Endometrial microvascular endothelial cells (primary cell): ENCODE data around the gene CLDN6. TPM values are rescaled to one million over a fixed set of nuclear protein-coding genes. Genes with fewer than 3 reads are reported as not detected.
"Not testable (repeated sequence)": the region's sequence is repeated elsewhere in the genome, so short reads cannot be mapped to it uniquely, and the experiment has no call there.

Experiments used
- in situ Hi-C: cut with HindIII; loops from 2 replicates; pipeline ENCODE4 v1.10.0; 2017; ENCODE audit warnings: low sequenced_read_pairs, low pct_unique_long_range_greater_than_20kb; ENCODE audit errors: inconsistent ontology term
- total RNA-seq: library from RNA; depleted of rRNA; stranded (reverse); fragments of >200 nt; gene quantifications from one replicate; pipeline ENCODE4 v1.2.3, GENCODE V29; 2015; ENCODE audit errors: inconsistent ontology term

Gene CLDN6
- total RNA-seq, 1 donor from 2014 or later: not detected

DNA sequence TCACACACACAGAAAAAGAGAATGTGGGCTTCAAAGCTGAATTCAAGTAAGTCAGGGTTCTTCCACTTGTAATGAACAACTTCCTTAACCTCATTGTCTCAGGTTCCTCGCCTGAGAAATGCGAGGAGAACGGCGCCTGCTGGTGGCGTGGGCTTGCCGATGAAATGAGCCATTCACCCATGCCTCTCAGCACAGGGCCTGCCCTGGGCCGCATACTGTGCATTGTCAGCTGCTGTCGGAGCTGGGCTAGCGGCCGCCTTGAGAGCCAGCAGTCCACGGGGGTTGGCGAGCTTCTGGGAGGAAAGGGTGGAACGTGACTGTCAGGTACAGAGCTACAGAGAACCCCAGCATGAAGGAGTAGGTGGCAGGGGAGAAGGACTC is 35.3 kb upstream of the CLDN6 start:
- in situ Hi-C loops: not testable (repeated sequence)

DNA sequence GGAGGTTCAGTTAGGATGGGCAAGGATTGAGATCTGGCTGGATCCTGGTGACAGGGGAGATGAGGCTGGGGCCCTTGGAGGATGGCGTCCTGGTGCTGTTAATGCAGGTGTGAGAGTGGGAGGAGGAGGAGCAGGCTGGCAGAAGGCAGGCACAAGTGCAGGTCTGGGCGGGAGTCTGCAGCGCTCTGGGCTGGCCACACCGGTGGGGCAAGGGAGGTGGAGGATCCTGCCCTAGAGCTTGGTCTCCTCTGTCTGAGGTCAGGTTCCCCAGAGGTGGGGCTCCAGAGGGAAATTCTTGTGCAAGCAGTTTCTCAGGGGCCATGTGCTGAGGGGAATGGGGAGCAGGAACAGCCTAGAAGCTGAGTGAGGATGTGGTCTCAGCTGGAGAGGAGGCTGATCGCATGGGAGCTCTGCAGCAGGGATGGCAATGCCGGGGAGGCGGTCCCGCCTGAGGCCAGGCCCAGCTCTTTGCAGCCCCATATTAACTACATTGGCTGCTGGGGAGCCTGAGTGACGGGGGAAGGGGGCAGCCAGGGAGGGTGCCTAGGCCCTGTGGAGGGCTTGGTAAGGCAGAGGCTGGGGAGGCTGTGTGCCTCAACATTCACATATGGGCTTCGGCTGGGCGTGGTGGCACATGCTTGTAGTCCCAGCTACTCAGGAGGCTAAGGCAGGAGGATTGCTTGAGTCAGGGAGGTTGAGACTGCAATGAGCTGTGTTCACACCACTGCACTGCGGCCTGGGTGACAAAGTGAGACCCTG is 34.8 kb upstream of the CLDN6 start:
- in situ Hi-C loops: not testable (repeated sequence)

DNA sequence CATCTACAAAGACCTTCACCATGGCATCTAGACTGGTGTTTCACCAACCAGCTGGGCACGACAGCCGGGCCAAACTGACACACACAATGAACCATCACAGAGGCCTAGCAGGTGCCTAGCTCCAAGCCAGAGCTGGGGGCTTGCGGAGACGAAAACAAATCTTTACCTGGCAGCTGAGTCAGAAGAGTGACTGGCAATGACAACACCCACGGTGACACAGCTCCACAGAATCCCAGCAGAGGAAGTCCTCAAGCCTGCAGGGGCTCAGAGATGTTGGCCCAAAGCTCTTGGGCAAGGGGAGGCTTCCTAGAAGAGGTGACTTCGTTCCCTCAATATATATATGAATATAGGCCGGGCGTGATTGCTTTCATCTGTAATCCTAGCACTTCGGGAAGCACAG is 33.5 kb upstream of the CLDN6 start:
- in situ Hi-C loops: no loop called here

DNA sequence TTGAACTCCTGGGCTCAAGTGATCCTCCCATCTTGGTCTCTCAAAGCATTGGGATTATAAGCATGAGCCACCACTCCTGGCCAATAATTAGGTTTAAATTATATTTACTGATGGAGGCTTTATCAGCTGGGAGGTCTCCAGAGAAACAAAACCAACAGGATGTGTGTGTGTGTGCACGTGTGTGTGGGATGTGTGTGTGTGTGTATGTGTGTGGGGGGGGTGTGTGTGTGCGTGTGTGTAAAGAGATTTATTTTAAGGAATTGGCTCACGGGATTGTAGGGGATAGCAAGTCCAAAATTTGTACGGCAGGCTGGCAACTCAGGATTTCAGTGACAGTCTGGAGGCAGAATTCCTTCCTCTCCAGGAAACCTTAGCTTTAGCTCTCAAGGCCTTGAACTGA is 33.0 kb upstream of the CLDN6 start:
- in situ Hi-C loops: no loop called here

DNA sequence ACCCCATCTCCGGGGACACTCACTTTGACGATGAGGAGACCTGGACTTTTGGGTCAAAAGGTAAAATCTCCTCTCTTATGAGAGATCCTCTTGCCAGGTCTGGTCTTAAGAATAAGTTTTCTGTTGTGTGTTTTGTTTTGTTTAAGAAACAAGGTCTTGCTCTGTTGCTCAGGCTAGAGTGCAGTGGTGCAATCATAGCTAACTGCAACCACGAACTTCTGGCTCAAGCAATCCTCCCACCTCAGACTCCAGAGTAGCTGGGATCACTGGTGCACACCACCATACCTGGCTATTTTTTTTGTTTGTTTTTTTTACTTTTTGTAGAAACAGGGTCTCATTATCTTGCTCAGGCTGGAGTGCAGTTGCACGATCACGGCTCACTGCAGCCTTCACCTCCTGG is 32.5 kb upstream of the CLDN6 start:
- in situ Hi-C loops: no loop called here

DNA sequence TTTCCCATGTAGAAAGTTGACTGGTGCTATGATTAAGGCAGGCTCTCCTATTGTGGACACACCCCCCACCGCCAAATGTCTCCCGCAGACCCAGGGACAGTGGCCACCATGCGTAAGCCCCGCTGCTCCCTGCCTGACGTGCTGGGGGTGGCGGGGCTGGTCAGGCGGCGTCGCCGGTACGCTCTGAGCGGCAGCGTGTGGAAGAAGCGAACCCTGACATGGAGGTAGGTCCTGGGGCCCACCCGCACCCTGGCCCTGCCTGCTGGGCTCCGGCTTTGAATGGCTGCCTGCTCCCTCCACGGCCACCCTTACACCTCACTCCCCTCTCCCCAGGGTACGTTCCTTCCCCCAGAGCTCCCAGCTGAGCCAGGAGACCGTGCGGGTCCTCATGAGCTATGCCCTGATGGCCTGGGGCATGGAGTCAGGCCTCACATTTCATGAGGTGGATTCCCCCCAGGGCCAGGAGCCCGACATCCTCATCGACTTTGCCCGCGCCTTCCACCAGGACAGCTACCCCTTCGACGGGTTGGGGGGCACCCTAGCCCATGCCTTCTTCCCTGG is 32.0 kb upstream of the CLDN6 start:
- in situ Hi-C loops: no loop called here

DNA sequence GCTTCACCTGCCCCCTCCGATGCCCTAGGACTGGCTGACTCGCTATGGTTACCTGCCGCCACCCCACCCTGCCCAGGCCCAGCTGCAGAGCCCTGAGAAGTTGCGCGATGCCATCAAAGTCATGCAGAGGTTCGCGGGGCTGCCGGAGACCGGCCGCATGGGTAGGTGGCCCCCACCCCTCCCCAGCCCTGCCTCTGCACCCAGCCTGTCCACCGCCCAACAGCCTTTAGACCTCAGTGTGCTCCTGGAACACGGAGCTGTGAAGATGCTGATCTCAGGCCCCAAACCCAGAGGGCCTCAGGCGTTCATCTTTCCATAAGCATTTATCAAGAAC is 29.4 kb upstream of the CLDN6 start:
- in situ Hi-C loops: no loop called here

DNA sequence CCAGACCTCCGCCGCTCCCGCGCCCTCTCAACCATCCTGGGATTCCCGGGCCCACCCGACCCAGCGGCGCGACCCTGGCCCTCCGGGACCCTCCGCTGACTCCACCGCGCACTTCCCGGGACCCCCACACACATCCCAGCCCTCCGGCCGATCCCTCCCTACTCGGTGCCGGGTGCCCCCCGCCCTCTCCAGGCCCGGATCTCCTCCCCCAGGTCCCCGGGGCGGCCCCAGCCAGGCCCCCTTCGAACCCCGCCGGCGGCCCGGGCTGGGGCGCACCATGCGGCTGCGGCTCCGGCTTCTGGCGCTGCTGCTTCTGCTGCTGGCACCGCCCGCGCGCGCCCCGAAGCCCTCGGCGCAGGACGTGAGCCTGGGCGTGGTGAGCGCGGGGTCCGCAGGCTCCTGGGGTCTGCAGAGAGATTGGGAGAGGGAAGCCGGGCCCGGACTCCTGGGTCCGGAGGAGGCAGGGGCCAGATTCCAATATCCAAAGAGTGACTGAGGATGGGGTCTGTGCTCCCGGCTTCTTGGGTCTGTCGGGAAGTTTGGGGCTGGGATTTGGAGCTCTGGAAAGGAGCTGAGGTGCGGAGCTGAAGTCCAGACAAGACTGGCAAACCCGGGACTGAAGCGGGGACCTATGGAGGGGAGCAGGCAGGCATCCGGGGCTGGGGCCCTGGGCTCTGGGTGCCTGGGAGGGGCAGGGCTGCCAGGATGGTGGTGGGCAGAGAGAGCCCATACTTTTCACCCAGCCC is 28.8 kb upstream of the CLDN6 start:
- in situ Hi-C loops: no loop called here

DNA sequence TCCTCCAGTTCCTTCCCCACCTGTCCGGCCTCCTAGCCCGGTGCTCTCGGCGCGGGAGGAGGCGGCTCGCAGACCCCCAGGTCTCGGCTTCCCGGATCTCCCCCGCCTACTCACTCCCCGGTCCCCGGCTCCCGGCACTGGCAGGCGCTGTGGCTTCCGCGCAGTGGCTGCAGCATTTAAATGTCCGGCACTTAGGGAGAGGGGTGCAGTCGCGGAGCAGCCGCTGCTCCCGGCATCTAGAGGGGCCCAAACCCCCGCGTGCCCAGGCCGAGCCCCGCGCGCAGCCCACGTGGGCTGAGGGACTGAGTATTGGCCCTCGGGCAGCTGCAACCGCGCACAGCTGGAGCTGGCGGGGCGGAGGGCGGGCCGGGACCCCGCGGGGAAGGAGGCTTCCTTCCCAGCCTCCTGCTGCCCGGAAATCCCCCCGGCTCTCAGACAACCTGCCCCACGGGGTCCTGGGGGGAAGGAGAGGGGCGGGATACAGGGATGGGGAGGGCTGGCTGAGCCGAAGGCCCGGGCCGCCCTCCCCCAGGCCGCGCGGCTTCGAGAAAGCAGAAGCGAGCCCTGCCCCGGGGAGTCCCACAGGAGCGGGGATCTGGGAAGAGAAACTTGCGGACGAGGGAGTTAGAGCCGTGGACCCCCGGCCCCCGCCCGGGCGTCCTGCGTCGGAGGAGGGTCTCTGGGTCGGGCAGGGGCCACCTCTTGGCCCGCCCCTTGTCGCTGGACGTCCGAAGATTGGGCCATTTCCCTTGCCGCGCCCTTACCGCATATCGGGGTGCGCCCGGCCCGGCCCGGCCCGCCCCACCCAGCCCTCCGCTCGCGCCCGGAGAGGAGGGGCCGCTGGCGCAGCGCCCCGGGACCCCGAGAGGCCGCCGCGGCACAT is 28.0 kb upstream of the CLDN6 start, which contains the start of gene MMP25:
MMP25 (plus strand) TSS at position 804 of the 883 bp plus-strand sequence. CDS start 357 bp downstream, outside the sequence.
- in situ Hi-C loops: no loop called here

DNA sequence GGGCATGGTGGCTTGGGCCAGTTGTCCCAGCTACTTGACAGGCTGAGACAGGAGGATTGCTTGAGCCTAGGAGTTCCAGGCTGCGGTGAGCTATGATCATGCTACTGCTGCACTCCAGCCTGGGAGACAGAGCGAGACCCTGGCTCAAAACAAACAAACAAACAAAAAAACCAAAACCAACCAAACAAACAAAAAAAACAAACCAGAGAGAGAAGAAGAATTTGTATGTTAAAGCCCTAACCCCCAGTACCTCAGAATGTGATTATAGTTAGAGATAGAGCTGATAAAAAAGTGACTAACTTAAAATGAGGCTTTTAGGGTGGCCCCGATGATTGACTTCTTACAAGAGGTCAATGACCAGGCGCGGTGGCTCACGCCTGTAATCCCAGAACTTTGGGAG is 26.7 kb upstream of the CLDN6 start:
- in situ Hi-C loops: no loop called here

DNA sequence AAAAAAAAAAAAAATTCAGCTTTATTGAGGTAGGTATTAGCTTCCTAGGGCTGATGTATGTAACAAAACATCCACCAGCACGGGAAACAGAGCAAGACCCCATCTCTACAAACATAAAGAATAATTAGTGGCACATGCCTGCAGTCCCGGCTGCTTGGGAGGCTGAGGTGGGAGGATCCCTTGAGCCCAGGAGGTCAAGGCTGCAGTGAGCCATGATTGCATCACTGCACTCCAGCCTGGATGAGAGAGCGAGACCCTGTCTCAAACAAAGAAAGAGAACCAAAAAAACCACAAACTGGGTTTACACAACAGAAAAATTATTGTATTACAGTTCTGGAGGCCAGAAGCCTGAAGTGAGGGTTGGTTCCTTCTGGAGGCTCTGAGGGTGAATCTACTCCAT is 24.4 kb upstream of the CLDN6 start:
- in situ Hi-C loops: no loop called here

DNA sequence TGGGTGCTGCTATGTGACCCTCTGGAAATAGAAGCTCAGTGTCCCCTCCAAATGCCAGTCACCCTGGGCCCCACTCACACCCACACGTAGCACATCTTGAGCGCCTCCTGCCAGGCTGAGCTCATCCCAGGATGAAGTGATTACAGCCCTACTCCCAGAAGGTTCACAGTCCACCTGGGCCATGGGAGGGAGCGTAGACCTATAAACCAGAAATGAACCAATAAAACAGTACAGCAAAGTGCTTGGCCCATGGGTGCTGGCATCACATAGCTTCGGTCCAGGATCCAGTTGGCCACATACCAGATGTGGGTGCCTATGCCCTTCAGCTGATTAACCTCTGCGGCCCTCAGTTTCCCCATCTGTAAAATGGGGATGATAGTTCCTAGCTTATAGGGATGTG is 20.9 kb upstream of the CLDN6 start:
- in situ Hi-C loops: no loop called here

DNA sequence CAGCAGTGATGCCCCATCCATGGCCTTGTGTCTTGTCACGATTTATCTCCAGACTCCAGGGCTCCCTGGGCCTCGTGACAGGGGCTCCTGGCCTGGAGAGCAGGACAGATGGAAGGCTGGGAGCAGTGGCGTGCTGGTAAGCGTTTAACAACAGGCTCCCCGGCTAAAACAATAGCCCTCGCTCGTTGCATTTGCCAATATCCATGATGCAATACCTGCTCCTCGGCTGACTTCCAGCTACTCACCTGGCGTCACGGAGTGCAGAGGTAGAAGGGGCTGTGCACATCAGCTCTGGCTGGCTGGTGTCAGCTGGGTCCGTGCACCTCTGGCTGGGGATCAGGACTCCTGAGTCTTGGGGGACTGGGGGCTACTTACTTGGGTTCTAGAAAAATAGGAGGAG is 20.3 kb upstream of the CLDN6 start:
- in situ Hi-C loops: no loop called here

DNA sequence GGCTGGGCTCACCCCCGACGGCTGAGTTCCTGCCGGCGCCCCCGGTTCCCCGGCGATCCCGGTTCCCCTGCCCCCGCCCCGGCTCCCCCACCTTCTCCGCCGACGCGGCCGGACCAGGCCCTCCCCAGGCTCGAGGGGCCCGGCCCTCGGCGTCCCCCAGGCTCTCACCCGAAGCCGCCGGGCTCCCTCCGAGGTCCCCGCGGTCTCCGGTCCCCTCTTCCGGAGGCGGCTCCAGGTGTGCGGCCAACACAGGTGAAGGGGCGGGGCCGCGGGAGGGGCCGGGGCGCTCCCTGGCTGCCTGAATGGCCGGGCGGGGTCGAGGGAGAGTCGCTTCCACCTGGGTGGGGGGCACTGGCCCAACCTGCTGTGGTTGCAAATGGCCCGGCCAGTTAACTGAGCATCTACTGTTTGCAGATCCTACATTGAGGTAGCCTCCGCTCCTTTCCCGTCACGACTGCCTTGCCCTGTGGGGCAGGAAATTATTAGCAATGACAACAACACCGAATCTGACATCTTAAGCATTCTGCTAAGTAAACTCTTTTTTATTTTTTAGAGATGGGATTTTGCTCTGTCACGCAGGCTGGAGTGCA is 18.8 kb upstream of the CLDN6 start, which contains the start of gene BICDL2:
BICDL2 (minus strand) TSS at position 219 of the 590 bp plus-strand sequence. CDS start 1,448 bp downstream, outside the sequence.
- in situ Hi-C loops: no loop called here

DNA sequence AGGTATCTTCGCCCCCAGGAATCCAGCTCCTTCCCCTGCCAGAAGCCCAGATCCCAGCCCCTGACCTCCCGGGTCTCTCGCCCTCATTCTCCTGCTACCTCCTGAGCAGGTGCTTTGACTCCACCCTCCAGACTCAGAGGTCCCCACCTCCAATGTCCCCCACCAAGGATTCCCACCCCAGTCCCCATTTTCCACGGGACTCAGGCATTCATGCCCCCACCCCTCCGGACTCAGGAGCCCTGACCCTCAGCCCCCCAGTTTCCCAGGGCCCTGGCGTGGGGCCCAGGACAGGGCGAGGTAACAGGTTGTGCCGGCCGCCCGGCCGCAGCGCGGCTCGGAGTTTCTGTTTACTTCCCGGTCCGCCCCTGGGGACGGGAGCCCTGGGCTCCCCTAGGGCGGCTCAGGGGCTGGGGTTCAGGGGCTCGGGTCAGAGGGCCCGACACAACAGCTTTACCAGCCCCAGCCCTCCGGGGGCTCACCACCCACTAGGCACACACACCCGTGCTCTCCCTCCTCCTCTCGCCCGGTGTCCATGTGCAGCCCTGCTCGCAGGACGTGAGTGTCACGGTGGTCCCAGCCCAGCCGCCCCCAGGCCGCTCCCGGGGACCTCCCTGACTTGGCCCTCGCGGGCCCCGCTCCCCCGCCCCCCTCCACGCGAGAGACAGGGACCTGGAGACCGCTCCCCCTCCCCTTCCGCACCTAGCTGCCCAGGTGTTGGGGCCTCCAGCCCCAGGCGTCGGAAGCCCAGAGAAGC is 18.2 kb upstream of the CLDN6 start:
- in situ Hi-C loops: no loop called here

DNA sequence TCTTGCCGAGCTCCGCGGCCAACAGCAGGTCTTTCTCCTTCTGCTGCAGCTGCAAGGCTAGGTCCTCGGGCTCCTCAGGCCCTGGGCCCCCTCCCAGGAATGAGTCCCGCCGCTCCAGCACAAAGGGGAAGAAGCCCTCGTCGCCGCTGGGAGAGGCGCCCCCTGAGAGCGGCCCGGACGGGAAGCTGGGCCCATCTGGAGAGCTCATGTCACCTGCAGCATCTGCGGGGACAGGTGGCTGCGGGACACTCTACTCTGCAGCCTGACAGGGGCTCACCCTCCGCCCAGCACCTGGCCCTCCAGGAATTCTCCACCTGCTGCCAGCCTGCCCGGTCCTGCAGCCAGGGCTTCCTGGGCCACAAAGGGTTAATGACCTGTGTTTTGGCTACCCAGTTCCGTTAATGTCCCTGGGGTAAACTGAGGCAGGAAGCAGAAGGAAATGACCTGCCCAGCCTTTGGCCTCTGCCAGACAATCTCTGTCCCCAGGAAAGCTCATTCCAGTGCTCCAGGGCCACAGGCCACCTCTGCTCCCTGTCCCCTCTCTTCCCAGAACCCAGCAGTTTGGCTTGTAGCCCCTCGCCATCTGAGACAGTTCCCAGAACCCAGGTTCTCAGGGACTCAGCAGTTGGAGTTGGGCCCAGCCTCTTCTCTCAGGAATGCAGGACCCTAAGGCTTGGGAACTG is 17.4 kb upstream of the CLDN6 start:
- in situ Hi-C loops: no loop called here

DNA sequence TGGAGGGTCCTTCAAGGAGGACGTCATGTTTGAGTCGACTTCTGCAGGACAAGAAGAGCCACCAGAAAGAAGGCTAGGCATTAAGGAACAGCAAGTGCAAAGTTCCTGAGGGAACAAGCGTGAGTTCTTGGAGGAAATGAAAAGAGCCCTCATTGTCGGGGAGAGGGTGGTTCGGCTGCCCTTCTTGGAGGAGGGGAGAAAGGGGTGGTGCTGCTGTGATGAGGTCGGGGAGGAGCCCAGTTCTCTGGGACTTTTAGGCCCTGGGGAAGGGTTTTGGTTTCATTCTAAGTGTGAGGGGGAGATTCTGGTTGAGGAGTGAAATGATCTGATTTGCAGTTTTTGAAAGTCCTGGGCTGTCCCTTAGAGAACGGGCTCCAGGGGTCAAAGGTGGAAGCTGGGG is 14.6 kb upstream of the CLDN6 start:
- in situ Hi-C loops: no loop called here
